GM23248 (cell line): ENCODE results near the gene GPSM1. TPM values are rescaled to one million over a fixed set of nuclear protein-coding genes. Genes with fewer than 3 reads are reported as not detected.

Experiments used
- DNase-seq: peaks from one replicate; pipeline ENCODE4 v3.0.0-alpha.2; 2015
- H2AFZ ChIP-seq: fragments of 200-600 bp; sonication (generic); 2 replicates; pipeline ENCODE4 v1.6.1; 2016; ENCODE audit warnings: antibody characterized with exemption
- H3F3A ChIP-seq: fragments of 200-600 bp; sonication (generic); 2 replicates; pipeline ENCODE4 v1.6.1; 2016; ENCODE audit warnings: mild to moderate bottlenecking, antibody characterized with exemption, mixed run types; ENCODE audit not compliant: insufficient read depth
- H3K27ac ChIP-seq: fragments of 200-600 bp; sonication (generic); 2 replicates; pipeline ENCODE4 v1.5.1; 2016; ENCODE audit warnings: mild to moderate bottlenecking
- H3K27me3 ChIP-seq: fragments of 200-600 bp; sonication (generic); replicated peaks from 2 replicates; pipeline ENCODE4 v1.6.1; 2016; ENCODE audit warnings: mild to moderate bottlenecking; ENCODE audit not compliant: insufficient read depth
- H3K36me3 ChIP-seq: fragments of 200-600 bp; sonication (generic); 2 replicates; pipeline ENCODE4 v1.6.1; 2016; ENCODE audit warnings: low read depth, mild to moderate bottlenecking
- H3K4me1 ChIP-seq: fragments of 200-600 bp; sonication (generic); 2 replicates; pipeline ENCODE4 v1.6.1; 2016; ENCODE audit warnings: mild to moderate bottlenecking; ENCODE audit not compliant: insufficient read depth
- H3K4me2 ChIP-seq: fragments of 200-600 bp; sonication (generic); one replicate; pipeline ENCODE4 v1.6.1; 2016; ENCODE audit warnings: mild to moderate bottlenecking; ENCODE audit not compliant: unreplicated experiment
- H3K4me3 ChIP-seq: fragments of 200-600 bp; sonication (generic); 2 replicates; pipeline ENCODE4 v1.5.1; 2016; ENCODE audit warnings: mild to moderate bottlenecking
- H3K79me2 ChIP-seq: fragments of 200-600 bp; sonication (generic); 2 replicates; pipeline ENCODE4 v1.6.1; 2016; ENCODE audit warnings: mild to moderate bottlenecking; ENCODE audit not compliant: insufficient read depth
- H3K9ac ChIP-seq: fragments of 200-600 bp; sonication (generic); 2 replicates; pipeline ENCODE4 v1.6.1; 2016; ENCODE audit warnings: mild to moderate bottlenecking
- H3K9me2 ChIP-seq: fragments of 200-600 bp; sonication (generic); 2 replicates; pipeline ENCODE4 v1.6.1; 2016; ENCODE audit warnings: mixed run types, mild to moderate bottlenecking, moderate library complexity; ENCODE audit not compliant: insufficient read depth
- H3K9me3 ChIP-seq: fragments of 200-600 bp; sonication (generic); one replicate; pipeline ENCODE4 v1.6.1; 2017; ENCODE audit warnings: low read depth
- H4K20me1 ChIP-seq: fragments of 200-600 bp; sonication (generic); 2 replicates; pipeline ENCODE4 v1.6.0; 2016; ENCODE audit not compliant: insufficient read depth
- EZH2 ChIP-seq: fragments of 200-600 bp; sonication (generic); IDR thresholded peaks from 2 replicates; pipeline ENCODE4 v1.6.1; 2018; ENCODE audit warnings: antibody characterized with exemption, mild to moderate bottlenecking; ENCODE audit not compliant: insufficient read depth, poor library complexity, severe bottlenecking
- EZH2phosphoT487 ChIP-seq: fragments of 200-600 bp; sonication (generic); IDR thresholded peaks from 2 replicates; pipeline ENCODE4 v1.6.1; 2018; ENCODE audit warnings: antibody characterized with exemption, moderate library complexity, mild to moderate bottlenecking, low read depth; ENCODE audit not compliant: insufficient read depth
- WGBS, 2 experiments: methylation state at CpG; one replicate each; pipeline ENCODE4 v1.1.6; 2015 to 2017; ENCODE audit warnings: low lambda C conversion rate in 2 of 2, low coverage in 1 of 2; ENCODE audit errors: missing lambda C conversion rate in 2 of 2; 5-methylcytosine and 5-hydroxymethylcytosine counted together
- in situ Hi-C: fragments of 300-500 bp; cut with MboI; formaldehyde crosslinking; loops from 2 replicates; pipeline ENCODE4 v1.15.0; 2020
- polyA plus RNA-seq: library from polyadenylated mRNA; unstranded; fragments of >200 nt; fragmentation: Nextera tagmentation; extraction: Ambion mirVana; gene quantifications from 2 replicates; pipeline ENCODE4 v1.2.1, GENCODE V29; 2016
- total RNA-seq: library from RNA; depleted of rRNA; stranded (reverse); fragments of >200 nt; shearing (Covaris generic); gene quantifications from 2 replicates; pipeline ENCODE4 v1.2.3, GENCODE V29; 2014

GPSM1 gene
- total and polyA plus RNA-seq, 2 experiments from 2014 or later: 13.7 to 57.1 TPM

GRCh38 chr9:136357202-136357725 is 29.9 kb downstream of the GPSM1 start:
- no peak for DNase-seq
- H3K27ac ChIP-seq: no peak overlapping the region
- H3K4me1 ChIP-seq: peaks cover 20% of the 10 kb centered on the region
- no peaks in the 10 kb centered on the region for H3K79me2 ChIP-seq
- in situ Hi-C loops: no loop called here
- no peaks in the 10 kb centered on the region for H3K9me2 ChIP-seq
- no peak overlapping the region for H3K4me3 ChIP-seq
- no peaks in the 10 kb centered on the region for H3K9me3 ChIP-seq
- TF ChIP-seq EZH2phosphoT487 (no peak), EZH2 (no peak)
- H3K4me2 ChIP-seq: no peak overlapping the region
- H2AFZ ChIP-seq: no peak overlapping the region
- WGBS, 2 experiments: 88 to 90% methylated on average over 22 of the region's 22 CpGs
- no peaks in the 10 kb centered on the region for H4K20me1 ChIP-seq
- H3K36me3 ChIP-seq: no peaks in the 10 kb centered on the region
- H3F3A ChIP-seq: 0 out of 2 replicates have a peak, but pooled peaks cover 3% of the 10 kb centered on the region
- H3K27me3 ChIP-seq: no peaks in the 10 kb centered on the region
- no peak overlapping the region for H3K9ac ChIP-seq

- DNase-seq: no peak
- Histone ChIP-seq H3K27ac (no peak overlapping the region), H4K20me1 (no peaks in the 10 kb centered on the region), H3K9ac (no peak overlapping the region), H3K9me3 (no peaks in the 10 kb centered on the region), H3K9me2 (no peaks in the 10 kb centered on the region), H3K79me2 (no peaks in the 10 kb centered on the region), H3K4me2 (no peak overlapping the region), H3K27me3 (no peaks in the 10 kb centered on the region), H3K4me3 (no peak overlapping the region), H3K36me3 (no peaks in the 10 kb centered on the region), H3F3A (0 out of 2 replicates have a peak, but pooled peaks cover 3% of the 10 kb centered on the region), H2AFZ (no peak overlapping the region), H3K4me1 (peaks cover 26% of the 10 kb centered on the region)
- in situ Hi-C loops: no loop called here
- TF ChIP-seq EZH2phosphoT487 (no peak), EZH2 (no peak)
- 91% methylated on average over 16 to 25 of the region's 29 CpGs for WGBS, 2 experiments
Observed at GRCh38 chr9:136358016-136358415, 30.7 kb downstream of the GPSM1 start.

GRCh38 chr9:136358888-136359287 is 31.5 kb downstream of the GPSM1 start:
- no peaks in the 10 kb centered on the region for H3K9me2 ChIP-seq
- peaks cover 27% of the 10 kb centered on the region for H3K4me1 ChIP-seq
- H3K9ac ChIP-seq: no peak overlapping the region
- H3K4me3 ChIP-seq: no peak overlapping the region
- H3K79me2 ChIP-seq: no peaks in the 10 kb centered on the region
- H3F3A ChIP-seq: 0 out of 2 replicates have a peak, but pooled peaks cover 3% of the 10 kb centered on the region
- H3K27ac ChIP-seq: no peak overlapping the region
- H3K36me3 ChIP-seq: no peaks in the 10 kb centered on the region
- TF ChIP-seq EZH2phosphoT487 (no peak), EZH2 (no peak)
- WGBS, 2 experiments: 45 to 47% methylated on average over 2 of the region's 2 CpGs
- H3K4me2 ChIP-seq: no peak overlapping the region
- no peak for DNase-seq
- H3K9me3 ChIP-seq: no peaks in the 10 kb centered on the region
- in situ Hi-C loops: no loop called here
- H4K20me1 ChIP-seq: no peaks in the 10 kb centered on the region
- no peak overlapping the region for H2AFZ ChIP-seq
- no peaks in the 10 kb centered on the region for H3K27me3 ChIP-seq

GRCh38 chr9:136359774-136360718 is 32.7 kb downstream of the GPSM1 start:
- peaks cover 25% of the 10 kb centered on the region for H3K4me1 ChIP-seq
- H3F3A ChIP-seq: no peaks in the 10 kb centered on the region
- no peaks in the 10 kb centered on the region for H3K79me2 ChIP-seq
- H3K9me3 ChIP-seq: no peaks in the 10 kb centered on the region
- no peaks in the 10 kb centered on the region for H3K27me3 ChIP-seq
- TF ChIP-seq EZH2phosphoT487 (no peak), EZH2 (no peak)
- in situ Hi-C loops: no loop called here
- no peak overlapping the region for H3K27ac ChIP-seq
- H3K4me3 ChIP-seq: no peak overlapping the region
- H3K4me2 ChIP-seq: no peak overlapping the region
- no peaks in the 10 kb centered on the region for H3K9me2 ChIP-seq
- H3K36me3 ChIP-seq: no peaks in the 10 kb centered on the region
- H4K20me1 ChIP-seq: no peaks in the 10 kb centered on the region
- no peak overlapping the region for H2AFZ ChIP-seq
- no peak overlapping the region for H3K9ac ChIP-seq
- DNase-seq: no peak
- 67 to 74% methylated on average over 29 to 35 of the region's 38 CpGs for WGBS, 2 experiments
